Suprapubic skin (tissue), 4 donors: ENCODE results near the gene ENG. TPM values are rescaled to one million over a fixed set of nuclear protein-coding genes. Genes with fewer than 3 reads are reported as not detected.
"Not testable (repeated sequence)": the region's sequence is repeated elsewhere in the genome, so short reads cannot be mapped to it uniquely, and the experiment has no call there.

Experiments
- DNase-seq, 2 donors: peaks; one replicate each; pipeline ENCODE4 v3.0.0-alpha.2; 2019; ENCODE audit warnings: low spot score in 2 of 2
- H3K27ac ChIP-seq: fragments of 200-600 bp; sonication (generic); one replicate; pipeline ENCODE4 v1.5.1; 2019
- H3K27me3 ChIP-seq: fragments of 200-600 bp; sonication (generic); one replicate; pipeline ENCODE4 v1.5.1; 2019
- H3K36me3 ChIP-seq: fragments of 200-600 bp; sonication (generic); one replicate; pipeline ENCODE4 v1.5.1; 2019
- H3K4me1 ChIP-seq: fragments of 200-600 bp; sonication (generic); one replicate; pipeline ENCODE4 v1.5.1; 2019
- H3K4me3 ChIP-seq: fragments of 200-600 bp; sonication (generic); one replicate; pipeline ENCODE4 v1.5.1; 2019; ENCODE audit warnings: mild to moderate bottlenecking
- H3K9me3 ChIP-seq: fragments of 200-600 bp; sonication (generic); one replicate; pipeline ENCODE4 v1.5.1; 2019
- EP300 ChIP-seq: sonication (generic); formaldehyde crosslinking; IDR thresholded peaks from one replicate; pipeline ENCODE4 v1.6.1; 2017; ENCODE audit warnings: antibody characterized with exemption
- POLR2A ChIP-seq, 2 donors: fragments of 450-650 bp; IDR thresholded peaks; one replicate each; pipeline ENCODE4 v1.6.1; 2017; ENCODE audit warnings: antibody characterized with exemption in 2 of 2, mild to moderate bottlenecking in 2 of 2, moderate library complexity in 2 of 2
- POLR2AphosphoS5 ChIP-seq, 3 donors: sonication (generic); formaldehyde crosslinking; IDR thresholded peaks; one replicate each; pipeline ENCODE4 v1.6.1; 2017; ENCODE audit warnings: antibody characterized with exemption in 3 of 3
- WGBS: methylation state at CpG from one replicate; pipeline ENCODE4 v1.1.5; 2018; 5-methylcytosine and 5-hydroxymethylcytosine counted together
- total RNA-seq, 4 donors: library from RNA; depleted of rRNA; stranded (reverse); fragments of >200 nt; gene quantifications; one replicate each; pipeline ENCODE4 v1.1.0, GENCODE V29; 2016
- TF ChIP-seq, protein P1 (sequence below), 2 donors: fragments of 200-600 bp in 1 of 2; fragments of 450-650 bp in 1 of 2; sonication (generic) in 1 of 2; IDR thresholded peaks; one replicate each; pipeline ENCODE4 v1.5.1; 2016 to 2019; ENCODE audit warnings: antibody characterized with exemption in 2 of 2, mild to moderate bottlenecking in 1 of 2, moderate library complexity in 1 of 2

ENG gene
- total RNA-seq, 4 donors from 2014 or later, result 17.2 to 38.7 (median 31.2) TPM

DNA sequence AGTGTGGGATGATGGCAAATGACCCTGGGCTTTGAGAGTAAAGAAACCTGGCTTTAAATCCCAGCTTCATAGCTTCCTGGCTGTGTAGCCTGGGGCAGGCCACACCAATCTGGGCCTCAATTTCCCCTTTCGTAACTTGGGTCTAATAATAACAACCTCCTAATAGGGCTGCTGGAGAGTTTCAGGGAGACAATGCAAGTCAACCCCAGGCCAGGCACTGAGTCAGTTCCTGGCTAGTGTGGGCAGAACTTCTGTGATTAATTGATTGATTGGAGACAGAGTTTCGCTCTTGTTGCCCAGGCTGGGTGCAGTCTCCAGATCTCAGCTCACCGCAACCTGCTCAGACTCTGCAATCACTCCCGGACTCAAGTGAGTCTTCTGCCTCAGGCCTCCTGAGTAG is 72.7 kb downstream of the ENG start:
- H3K9me3 ChIP-seq, result no peaks in the 10 kb centered on the region
- no peak overlapping the region for H3K4me3 ChIP-seq
- no peaks in the 10 kb centered on the region for H3K36me3 ChIP-seq
- peaks cover 37% of the 10 kb centered on the region for H3K4me1 ChIP-seq
- TF ChIP-seq POLR2AphosphoS5 (IDR thresholded peaks at IDR 0.05), result no peak
- TF ChIP-seq EP300, result no peak
- TF ChIP-seq, protein P1, sequence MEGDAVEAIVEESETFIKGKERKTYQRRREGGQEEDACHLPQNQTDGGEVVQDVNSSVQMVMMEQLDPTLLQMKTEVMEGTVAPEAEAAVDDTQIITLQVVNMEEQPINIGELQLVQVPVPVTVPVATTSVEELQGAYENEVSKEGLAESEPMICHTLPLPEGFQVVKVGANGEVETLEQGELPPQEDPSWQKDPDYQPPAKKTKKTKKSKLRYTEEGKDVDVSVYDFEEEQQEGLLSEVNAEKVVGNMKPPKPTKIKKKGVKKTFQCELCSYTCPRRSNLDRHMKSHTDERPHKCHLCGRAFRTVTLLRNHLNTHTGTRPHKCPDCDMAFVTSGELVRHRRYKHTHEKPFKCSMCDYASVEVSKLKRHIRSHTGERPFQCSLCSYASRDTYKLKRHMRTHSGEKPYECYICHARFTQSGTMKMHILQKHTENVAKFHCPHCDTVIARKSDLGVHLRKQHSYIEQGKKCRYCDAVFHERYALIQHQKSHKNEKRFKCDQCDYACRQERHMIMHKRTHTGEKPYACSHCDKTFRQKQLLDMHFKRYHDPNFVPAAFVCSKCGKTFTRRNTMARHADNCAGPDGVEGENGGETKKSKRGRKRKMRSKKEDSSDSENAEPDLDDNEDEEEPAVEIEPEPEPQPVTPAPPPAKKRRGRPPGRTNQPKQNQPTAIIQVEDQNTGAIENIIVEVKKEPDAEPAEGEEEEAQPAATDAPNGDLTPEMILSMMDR (IDR thresholded peaks at IDR 0.05), result no peak
- no peak for TF ChIP-seq POLR2A (IDR thresholded peaks at IDR 0.05)
- no peak for DNase-seq
- peak overlapping the region; percentile 29 for H3K27ac ChIP-seq
- H3K27me3 ChIP-seq, result no peaks in the 10 kb centered on the region
- 82% methylated on average over 4 of the region's 4 CpGs for WGBS

DNA sequence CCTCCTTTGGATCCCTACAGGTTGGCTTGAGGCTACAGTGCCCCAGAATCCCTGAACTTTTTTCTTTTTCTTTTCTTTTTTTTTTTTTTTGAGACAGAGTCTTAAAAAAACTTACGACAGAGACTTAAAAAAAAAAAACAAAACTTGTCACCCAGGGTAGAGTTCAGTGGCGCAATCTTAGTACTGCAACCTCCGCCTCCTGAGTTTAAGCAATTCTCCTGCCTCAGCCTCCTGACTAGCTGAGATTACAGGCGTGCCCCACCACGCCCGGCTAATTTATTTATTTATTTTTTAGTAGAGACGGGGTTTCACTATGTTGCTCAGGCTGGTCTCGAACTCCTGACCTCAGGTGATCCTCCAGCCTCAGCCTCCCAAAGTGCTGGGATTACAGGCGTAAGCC is 73.5 kb downstream of the ENG start:
- 86% methylated on average over 9 of the region's 9 CpGs for WGBS
- not testable (repeated sequence) for H3K36me3 ChIP-seq, H3K9me3 ChIP-seq, H3K27me3 ChIP-seq, H3K4me3 ChIP-seq, DNase-seq, H3K27ac ChIP-seq
- H3K4me1 ChIP-seq, result peaks cover 33% of the 10 kb centered on the region

DNA sequence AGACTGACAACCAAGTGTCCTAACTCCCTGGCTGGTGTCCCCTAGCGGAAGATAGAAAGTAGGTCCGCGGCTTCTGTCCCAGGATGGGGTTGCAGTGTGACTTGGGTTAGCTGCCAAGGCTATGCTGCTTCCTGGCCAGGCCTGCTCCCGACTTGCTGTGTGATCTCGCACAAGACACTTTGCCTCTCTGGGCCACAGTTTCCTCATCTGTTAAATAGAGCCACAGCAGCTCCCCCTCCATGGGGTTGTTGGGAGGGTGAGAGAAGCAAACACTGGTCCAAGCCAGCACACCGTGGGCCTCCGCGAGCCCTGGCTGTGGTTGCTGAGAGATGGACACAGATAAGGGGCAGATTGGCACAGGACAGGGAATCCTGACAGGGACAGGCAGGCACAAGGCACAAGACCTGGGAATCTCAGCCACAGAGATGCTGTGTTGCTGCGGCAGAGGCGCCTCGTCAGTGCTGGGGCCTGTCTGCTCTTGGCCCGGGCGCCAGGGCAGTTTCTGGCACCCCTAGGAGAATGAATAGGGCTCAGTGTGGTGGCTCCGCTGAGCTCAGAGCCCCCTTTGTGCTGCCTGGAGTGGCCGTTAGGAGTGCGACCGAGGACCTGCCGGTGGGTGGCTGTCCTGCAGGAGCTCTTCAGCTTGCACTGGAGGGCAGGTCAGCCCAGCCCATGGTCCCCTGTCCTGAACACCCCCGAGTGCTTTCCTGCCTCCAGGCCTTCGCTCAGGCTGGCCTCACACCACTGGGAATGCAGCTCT is 74.2 kb downstream of the ENG start:
- no peak for DNase-seq
- Histone ChIP-seq H3K36me3 (no peaks in the 10 kb centered on the region), H3K27me3 (no peaks in the 10 kb centered on the region), H3K4me3 (no peak overlapping the region), H3K27ac (no peak overlapping the region), H3K4me1 (peaks cover 33% of the 10 kb centered on the region), H3K9me3 (no peaks in the 10 kb centered on the region)
- TF ChIP-seq POLR2A (IDR thresholded peaks at IDR 0.05), result no peak
- TF ChIP-seq, protein P1 (IDR thresholded peaks at IDR 0.05), result no peak
- no peak for TF ChIP-seq EP300
- no peak for TF ChIP-seq POLR2AphosphoS5 (IDR thresholded peaks at IDR 0.05)
- WGBS, result 76% methylated on average over 14 of the region's 20 CpGs

DNA sequence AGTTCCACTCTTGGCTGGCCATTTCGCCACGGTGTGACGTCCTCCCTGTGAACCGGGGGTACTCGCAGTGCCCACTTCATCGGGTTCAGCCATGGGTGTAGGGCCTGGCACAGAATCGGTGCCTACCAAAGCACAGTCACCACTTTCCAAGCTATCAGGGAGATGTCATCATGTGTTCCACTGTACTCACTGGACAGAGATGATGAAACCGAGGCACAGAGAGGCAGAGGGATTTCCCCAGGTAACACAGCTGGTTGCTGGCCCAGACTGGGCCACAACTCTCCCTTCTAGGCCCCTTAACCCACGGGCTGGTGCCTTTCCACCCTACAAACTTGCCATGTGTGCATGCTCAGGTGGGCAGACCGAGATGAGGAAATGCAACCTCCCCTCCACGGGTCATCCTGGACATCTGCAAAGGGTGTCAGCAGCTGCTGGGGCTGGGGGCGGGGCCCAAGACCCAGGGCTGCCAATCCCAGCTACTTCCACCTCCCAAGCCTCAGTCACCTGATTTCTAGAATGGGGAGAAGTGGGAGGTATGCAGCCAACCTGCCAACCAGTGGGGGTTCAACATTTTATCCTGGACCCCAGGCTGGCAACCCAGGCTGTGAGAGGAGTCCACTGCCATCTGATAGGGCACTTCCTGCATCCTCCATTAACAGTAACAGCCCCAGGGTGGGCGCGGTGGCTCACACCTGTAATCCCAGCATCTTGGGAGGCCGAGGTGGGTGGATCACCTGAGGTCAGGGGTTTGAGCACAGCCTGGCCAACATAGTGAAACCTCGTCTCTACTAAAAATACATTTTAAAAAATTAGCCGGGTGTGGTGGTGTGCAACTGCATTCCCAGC is 75.1 kb downstream of the ENG start:
- WGBS, result 82% methylated on average over 5 of the region's 17 CpGs
- H3K36me3 ChIP-seq, result no peaks in the 10 kb centered on the region
- no peak for DNase-seq
- H3K4me3 ChIP-seq, result peak overlapping the region; percentile 21
- peak overlapping the region; percentile 3 for H3K27ac ChIP-seq
- TF ChIP-seq EP300, result no peak
- TF ChIP-seq POLR2A (IDR thresholded peaks at IDR 0.05), result no peak
- TF ChIP-seq, protein P1 (IDR thresholded peaks at IDR 0.05), result no peak
- no peak for TF ChIP-seq POLR2AphosphoS5 (IDR thresholded peaks at IDR 0.05)
- peaks cover 27% of the 10 kb centered on the region for H3K4me1 ChIP-seq
- no peaks in the 10 kb centered on the region for H3K9me3 ChIP-seq
- no peaks in the 10 kb centered on the region for H3K27me3 ChIP-seq

DNA sequence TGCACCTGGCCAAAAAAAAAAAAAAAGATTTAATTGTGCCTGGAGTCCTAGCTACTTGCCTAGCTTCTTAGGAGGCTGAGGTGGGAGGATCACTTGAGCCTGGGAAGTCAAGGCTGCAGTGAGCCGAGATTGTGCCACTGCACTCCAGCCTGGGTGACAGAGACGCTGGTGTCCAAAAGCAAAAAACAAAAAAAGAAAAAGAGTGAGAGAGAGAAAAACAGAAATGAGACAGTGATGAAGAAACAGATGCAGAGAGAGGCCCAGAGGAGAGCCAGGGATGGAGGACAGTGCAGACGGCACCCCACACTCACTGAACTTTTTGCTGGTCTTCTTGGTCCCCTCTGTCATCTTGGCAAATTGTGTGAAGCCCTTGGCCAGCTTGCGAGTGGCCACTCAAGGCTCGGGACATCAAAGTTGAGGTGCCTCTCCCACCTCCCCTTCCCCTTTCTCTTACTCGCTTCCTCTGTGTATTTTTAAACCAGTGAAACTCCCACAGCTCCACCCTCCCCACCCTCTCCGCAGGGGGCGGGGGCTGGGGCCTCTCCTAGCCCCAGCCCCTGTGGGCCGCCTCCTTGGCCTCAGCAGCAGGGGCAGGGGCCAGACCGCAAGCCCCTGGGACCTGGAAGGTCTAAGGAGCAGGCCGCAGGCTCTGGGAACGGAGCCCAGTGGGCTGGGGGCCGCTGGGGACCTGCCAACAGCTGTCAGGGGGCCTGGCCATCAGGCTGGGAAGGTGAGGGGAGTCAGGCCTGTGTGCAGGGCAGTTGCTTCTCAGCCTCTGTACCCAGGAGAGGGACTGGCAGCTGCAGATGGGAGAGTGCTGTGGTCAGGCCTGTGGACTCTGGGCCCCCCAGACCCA is 76.0 kb downstream of the ENG start, which contains the start of gene SH2D3C:
SH2D3C (minus strand) TSS at position 387 of the 856 bp plus-strand sequence; CDS start at position 348, 39 bp downstream.
- WGBS, result 68% methylated on average over 10 of the region's 13 CpGs
- Histone ChIP-seq H3K27me3 (no peaks in the 10 kb centered on the region), H3K4me3 (peak within 1 kb of the TSS; percentile 21), H3K4me1 (peaks cover 23% of the 10 kb centered on the region), H3K36me3 (no peaks in the 10 kb centered on the region), H3K27ac (peak within 1 kb of the TSS; percentile 8), H3K9me3 (no peaks in the 10 kb centered on the region)
- TF ChIP-seq POLR2A (IDR thresholded peaks at IDR 0.05), result no peak
- TF ChIP-seq EP300, result no peak
- TF ChIP-seq, protein P1 (IDR thresholded peaks at IDR 0.05), result no peak
- TF ChIP-seq POLR2AphosphoS5 (IDR thresholded peaks at IDR 0.05), result no peak
- DNase-seq, result no peak
